ENCODE results near the gene HOXB5. TPM values are rescaled to one million over a fixed set of nuclear protein-coding genes. Genes with fewer than 3 reads are reported as not detected.

The HOXB5 gene
- total RNA-seq: not detected

DNA sequence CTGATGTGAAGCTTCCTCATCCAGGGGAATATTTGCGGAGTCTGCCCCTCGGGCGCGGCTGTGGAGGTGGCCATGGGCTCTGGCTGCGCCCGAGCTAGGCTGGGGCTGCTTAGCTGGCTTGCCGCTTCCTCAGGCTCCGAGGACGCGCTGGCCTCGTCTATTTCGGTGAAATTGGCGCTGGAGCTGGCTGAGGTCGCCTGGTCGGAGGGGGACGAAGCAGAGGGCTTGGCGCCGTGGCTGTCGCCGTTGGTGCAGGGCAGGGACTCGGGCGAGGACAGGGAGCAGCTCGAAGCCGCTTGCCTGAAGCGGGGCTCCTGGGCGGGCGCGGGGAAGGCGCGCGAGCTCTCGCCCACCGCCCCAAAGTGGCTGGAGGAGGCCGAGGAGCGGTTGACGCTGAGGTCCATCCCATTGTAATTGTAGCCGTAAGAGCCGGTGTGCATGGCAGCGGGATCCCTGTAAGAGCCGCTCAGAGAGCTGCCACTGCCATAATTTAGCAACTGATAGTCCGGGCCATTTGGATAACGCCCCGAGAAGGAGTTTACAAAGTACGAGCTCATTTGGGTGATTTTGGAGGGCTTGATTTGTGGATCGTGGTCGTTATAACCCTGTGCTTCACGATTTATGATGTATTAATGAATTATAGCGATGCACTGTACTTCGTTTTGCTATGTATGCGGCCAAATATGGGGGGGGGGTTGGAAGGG lies at the start of gene HOXB5:
Gene HOXB5, minus strand, starts transcription at position 654 of the 704 bp plus-strand sequence. Its CDS starts 97 bp downstream, at position 557.
- no peak for DNase-seq

DNA sequence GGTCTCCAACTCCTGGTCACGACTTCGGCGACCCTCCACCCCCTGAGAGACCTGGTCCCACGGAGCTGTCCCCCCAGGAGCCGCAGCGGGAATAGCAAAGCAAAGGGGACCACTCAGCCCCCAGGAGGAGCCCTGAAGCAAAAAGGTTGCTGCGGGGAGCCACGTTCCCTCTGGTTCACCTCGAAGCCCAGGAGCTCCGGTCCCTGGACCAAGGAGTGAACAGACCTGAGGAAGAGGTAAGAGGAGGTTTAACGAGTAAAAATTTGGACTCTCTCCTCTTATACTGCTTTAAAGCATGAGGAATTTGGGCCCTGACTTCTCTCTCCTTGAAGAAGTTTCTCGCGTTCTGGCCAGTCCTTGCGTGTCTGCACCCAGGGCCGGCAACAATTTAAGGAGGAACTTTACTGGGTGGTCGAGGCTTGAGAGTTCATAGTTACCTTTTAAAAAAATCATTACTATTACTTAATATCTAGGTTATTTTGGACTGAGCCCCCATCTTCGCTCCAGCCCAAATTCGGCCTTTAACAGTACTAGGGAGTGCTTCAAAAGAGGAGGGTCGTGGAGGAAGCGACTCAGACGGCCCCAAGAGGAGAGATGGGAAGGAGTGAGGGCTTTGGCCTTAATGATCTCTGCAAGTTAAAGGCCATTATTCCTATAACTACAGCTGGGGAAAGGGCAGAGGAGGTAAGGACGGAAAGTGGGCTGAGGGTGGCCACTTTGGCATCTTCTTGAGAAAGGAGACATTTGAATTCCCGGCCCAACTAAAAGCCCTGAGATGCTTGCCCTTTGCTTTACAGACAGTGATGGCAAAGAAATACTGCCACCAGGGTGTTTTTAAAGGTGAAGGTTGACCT lies 49.5 kb upstream of the HOXB5 start:
- DNase-seq: no peak

GRCh38 chr17:48642059-48642842 lies 48.7 kb upstream of the HOXB5 start:
- DNase-seq: no peak

- no peak for DNase-seq
These were observed 48.0 kb upstream of the HOXB5 start for GRCh38 chr17:48641541-48642058.

DNA sequence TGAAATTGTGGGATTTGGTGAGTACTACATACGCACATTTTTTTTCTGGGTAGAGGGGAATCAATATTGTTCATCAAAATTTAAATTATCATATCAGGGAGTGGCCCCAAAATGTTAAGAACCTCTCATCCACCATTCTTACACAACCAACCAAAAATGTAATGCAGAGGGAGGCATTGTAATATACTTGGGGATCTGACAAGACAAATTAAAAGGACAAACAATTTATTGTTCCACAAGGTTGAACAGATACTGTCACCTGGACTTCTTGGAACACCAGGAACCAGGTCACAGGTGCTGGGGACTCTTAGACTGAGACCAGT lies 47.2 kb upstream of the HOXB5 start:
- DNase-seq: no peak

- no peak for DNase-seq
These were observed 46.6 kb upstream of the HOXB5 start for GRCh38 chr17:48639982-48640857.

DNA sequence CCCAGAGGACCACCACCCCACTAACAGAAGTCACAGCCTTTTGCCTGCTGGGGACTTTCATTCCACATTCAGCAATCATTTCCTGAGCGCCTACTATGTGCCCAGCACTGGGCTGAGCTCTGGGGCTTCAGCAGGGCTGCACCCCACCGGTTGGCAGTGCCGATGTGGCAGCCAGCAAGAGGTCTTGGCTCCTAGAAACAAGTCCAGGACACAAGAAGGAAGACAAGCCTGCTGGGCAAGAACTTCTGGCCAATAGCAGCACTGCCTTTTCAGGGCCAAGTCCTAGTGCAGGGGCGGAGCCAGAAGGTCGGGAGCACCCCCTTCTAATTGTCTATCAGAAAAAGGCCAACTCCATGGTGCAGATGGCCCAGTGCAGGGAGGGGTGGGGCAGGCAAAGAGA lies 45.6 kb upstream of the HOXB5 start:
- DNase-seq: no peak

- DNase-seq: no peak
These were observed 44.0 kb upstream of the HOXB5 start for GRCh38 chr17:48637323-48638260.

DNA sequence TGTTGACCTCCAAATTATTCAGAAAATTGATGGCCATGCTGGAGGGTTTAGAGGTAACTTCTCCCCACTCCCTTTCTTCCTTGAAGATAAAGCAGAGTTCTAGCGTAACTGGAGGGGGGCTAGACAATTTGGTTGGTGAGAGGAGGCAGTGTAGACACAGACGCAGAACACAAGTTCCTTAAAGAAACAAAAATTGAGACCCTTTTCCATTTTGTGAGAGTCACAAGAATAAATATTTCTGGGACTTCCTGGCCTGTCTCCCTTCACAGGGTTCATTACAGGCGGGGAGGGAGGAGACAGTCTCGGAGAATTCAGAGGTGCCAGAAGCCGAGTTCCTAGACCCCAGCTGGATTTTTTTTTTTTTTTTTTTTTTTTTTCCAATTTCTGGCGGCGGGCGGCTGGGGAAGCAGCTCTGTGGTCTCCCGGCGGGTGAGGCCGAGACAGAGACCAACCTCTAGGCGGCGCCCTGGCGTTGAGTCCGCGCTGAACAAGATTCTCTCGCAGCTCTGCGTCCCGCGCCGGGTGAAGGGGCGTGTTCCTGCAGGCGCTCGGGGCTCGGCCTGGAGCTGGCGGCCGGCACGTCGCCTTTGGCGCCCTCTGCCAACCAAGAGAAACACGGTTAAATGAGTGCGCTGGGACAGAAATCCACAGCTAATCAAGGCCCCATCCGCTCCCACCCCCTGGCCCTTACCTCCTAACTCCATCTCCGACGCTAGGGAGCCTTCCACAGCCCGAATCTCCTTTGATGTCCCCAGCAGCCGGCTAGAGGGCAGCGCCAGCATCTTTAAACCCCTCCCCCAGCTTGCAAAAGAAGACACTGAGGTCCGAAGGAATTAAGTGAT lies 42.8 kb upstream of the HOXB5 start:
- DNase-seq: peak; percentile 85

- DNase-seq: no peak
These were observed 41.1 kb upstream of the HOXB5 start for GRCh38 chr17:48634493-48635208.

DNA sequence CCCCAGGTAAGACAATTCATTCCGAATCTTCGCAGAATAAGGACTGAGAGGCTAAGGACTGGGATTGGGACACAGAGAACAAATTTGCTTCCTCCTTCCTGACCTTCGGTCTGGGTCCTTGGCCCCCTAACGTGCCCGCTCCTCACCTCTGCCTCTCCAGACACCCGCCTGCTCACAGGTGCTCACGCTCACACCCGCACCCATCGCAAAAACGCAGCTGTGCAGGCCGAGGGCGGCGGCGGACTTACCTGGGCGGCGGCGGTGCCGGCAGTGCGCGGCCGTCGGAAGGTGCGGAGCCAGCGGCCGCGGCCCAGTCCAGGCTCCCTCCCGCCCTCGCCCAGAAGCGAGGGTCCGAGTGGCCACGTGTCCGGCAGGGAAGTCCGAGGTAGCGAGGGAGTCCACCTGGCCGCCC lies 39.7 kb upstream of the HOXB5 start:
- DNase-seq: no peak

GRCh38 chr17:48632579-48633265 lies 39.1 kb upstream of the HOXB5 start:
- DNase-seq: no peak

DNA sequence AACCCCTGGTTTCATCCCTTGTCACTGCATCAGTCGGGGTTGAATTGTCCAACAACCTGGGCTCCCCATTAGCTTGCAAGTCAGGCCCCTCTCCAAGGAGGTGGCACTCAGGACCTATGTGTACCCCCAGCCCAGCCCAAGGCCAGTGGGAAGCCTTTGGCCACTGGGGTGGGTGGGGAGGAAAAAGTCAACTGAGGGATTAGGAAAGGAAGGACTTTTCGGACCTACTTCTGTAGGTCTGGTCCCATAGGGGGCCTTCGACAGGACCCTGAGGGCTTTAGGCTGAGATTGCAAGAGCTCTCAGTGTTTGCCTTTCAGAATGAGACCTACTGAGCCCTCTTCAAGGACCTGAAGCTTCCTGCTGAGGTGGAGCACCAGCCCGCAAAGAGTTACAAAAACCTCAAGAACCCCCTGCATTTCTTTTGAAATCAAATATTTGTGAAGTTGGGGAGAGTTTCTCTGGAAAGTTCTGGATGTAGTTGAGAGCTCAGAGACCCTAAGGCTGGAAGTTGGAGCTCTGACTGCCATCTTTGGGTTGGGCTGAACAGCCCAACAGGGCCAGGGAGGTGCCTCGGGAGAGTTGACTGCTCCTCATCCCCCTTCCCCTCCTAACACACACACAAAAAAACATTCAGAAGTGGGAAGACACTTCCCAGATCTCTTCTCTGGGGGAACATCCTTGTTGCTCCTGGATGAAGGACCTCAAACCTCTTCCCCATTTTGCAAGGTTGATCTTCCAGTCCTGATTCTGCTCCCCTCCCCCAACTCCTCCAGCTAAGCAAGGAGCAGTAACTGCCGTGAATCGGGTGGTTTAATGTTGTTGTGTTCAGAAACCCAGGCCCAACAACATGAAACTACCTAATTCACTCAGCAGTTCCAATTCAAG lies 38.4 kb upstream of the HOXB5 start:
- DNase-seq: no peak

- DNase-seq: no peak
These were observed 37.5 kb upstream of the HOXB5 start for GRCh38 chr17:48630925-48631692.

- DNase-seq: no peak
These were observed 36.7 kb upstream of the HOXB5 start for GRCh38 chr17:48630009-48630924.
